MM.1S (cell line): Measurements from ENCODE around the gene DCDC2.

ENCODE experiments used
- DNase-seq: peaks from one replicate; pipeline ENCODE4 v3.0.0-alpha.2; 2015
- H2AFZ ChIP-seq: fragments of 300-600 bp; sonication (generic); 2 replicates; pipeline ENCODE4 v1.6.0; 2016; ENCODE audit warnings: antibody characterized with exemption, low read length
- H3F3A ChIP-seq: fragments of 300-600 bp; sonication (generic); 2 replicates; pipeline ENCODE4 v1.6.1; 2016; ENCODE audit warnings: mild to moderate bottlenecking, antibody characterized with exemption, low read length, moderate library complexity, mixed read lengths; ENCODE audit not compliant: insufficient read depth
- H3K27ac ChIP-seq: fragments of 300-600 bp; sonication (generic); 2 replicates; pipeline ENCODE4 v1.5.1; 2016; ENCODE audit warnings: mild to moderate bottlenecking, low read length
- H3K27me3 ChIP-seq: fragments of 300-600 bp; sonication (generic); replicated peaks from 2 replicates; pipeline ENCODE4 v1.6.0; 2016; ENCODE audit warnings: low read length; ENCODE audit not compliant: insufficient read depth
- H3K36me3 ChIP-seq: fragments of 300-600 bp; sonication (generic); replicated peaks from 2 replicates; pipeline ENCODE4 v1.6.1; 2016; ENCODE audit warnings: mild to moderate bottlenecking, low read length, mixed read lengths; ENCODE audit not compliant: insufficient read depth
- H3K4me1 ChIP-seq: fragments of 300-600 bp; sonication (generic); 2 replicates; pipeline ENCODE4 v1.6.1; 2016; ENCODE audit warnings: low read length, mixed read lengths
- H3K4me2 ChIP-seq: fragments of 300-600 bp; sonication (generic); 2 replicates; pipeline ENCODE4 v1.6.0; 2016; ENCODE audit warnings: low read depth, low read length
- H3K4me3 ChIP-seq: fragments of 300-600 bp; sonication (generic); 2 replicates; pipeline ENCODE4 v1.5.1; 2016; ENCODE audit warnings: low read length, mixed read lengths
- H3K79me2 ChIP-seq: fragments of 300-600 bp; sonication (generic); 2 replicates; pipeline ENCODE4 v1.6.1; 2016; ENCODE audit warnings: mixed run types, low read length, mixed read lengths
- H3K9ac ChIP-seq: fragments of 300-600 bp; sonication (generic); 2 replicates; pipeline ENCODE4 v1.6.1; 2016; ENCODE audit warnings: low read length, mixed read lengths
- H3K9me2 ChIP-seq: fragments of 300-600 bp; sonication (generic); replicated peaks from 2 replicates; pipeline ENCODE4 v1.6.1; 2016; ENCODE audit warnings: mild to moderate bottlenecking, low read length, mixed read lengths; ENCODE audit not compliant: insufficient read depth
- H3K9me3 ChIP-seq: fragments of 300-600 bp; sonication (generic); replicated peaks from 2 replicates; pipeline ENCODE4 v1.6.1; 2016; ENCODE audit warnings: mild to moderate bottlenecking, low read length, mixed read lengths; ENCODE audit not compliant: insufficient read depth
- H4K20me1 ChIP-seq: fragments of 300-600 bp; sonication (generic); 2 replicates; pipeline ENCODE4 v1.6.1; 2016; ENCODE audit warnings: mild to moderate bottlenecking, low read length, moderate library complexity, mixed read lengths; ENCODE audit not compliant: insufficient read depth
- CTCF ChIP-seq: fragments of 300-600 bp; sonication (generic); IDR thresholded peaks from 2 replicates; pipeline ENCODE4 v1.5.1; 2016; ENCODE audit warnings: antibody characterized with exemption, low read length, mixed read lengths
- EZH2 ChIP-seq: fragments of 300-600 bp; sonication (generic); optimal IDR thresholded peaks from 2 replicates; pipeline ENCODE3; 2017; ENCODE audit warnings: low read depth, mild to moderate bottlenecking, antibody characterized with exemption, low read length, mixed read lengths
- EZH2phosphoT487 ChIP-seq: fragments of 300-600 bp; sonication (generic); IDR thresholded peaks from 2 replicates; pipeline ENCODE4 v1.6.1; 2018; ENCODE audit warnings: antibody characterized with exemption, low read length

Gene DCDC2

GRCh38 chr6:24157886-24158285 lies 200.0 kb downstream of the DCDC2 start:
- H3K4me3 ChIP-seq = no peak overlapping the region
- no peak overlapping the region for H2AFZ ChIP-seq
- no peaks in the 10 kb centered on the region for H4K20me1 ChIP-seq
- H3K4me1 ChIP-seq = no peaks in the 10 kb centered on the region
- H3F3A ChIP-seq = no peaks in the 10 kb centered on the region
- DNase-seq = no peak
- no peak overlapping the region for H3K4me2 ChIP-seq
- no peaks in the 10 kb centered on the region for H3K36me3 ChIP-seq
- no peak for TF ChIP-seq EZH2phosphoT487
- TF ChIP-seq EZH2 = no peak
- TF ChIP-seq CTCF = no peak
- H3K9me3 ChIP-seq = no peaks in the 10 kb centered on the region
- H3K9me2 ChIP-seq = no peaks in the 10 kb centered on the region
- no peaks in the 10 kb centered on the region for H3K27me3 ChIP-seq
- no peak overlapping the region for H3K9ac ChIP-seq
- H3K79me2 ChIP-seq = no peaks in the 10 kb centered on the region
- H3K27ac ChIP-seq = no peak overlapping the region

GRCh38 chr6:24154121-24154520 lies 203.7 kb downstream of the DCDC2 start:
- no peaks in the 10 kb centered on the region for H3K36me3 ChIP-seq
- no peak for TF ChIP-seq EZH2
- no peak for TF ChIP-seq EZH2phosphoT487
- no peak for TF ChIP-seq CTCF
- H3K9me2 ChIP-seq = no peaks in the 10 kb centered on the region
- no peak for DNase-seq
- no peak overlapping the region for H3K27ac ChIP-seq
- H3K4me3 ChIP-seq = no peak overlapping the region
- H3K79me2 ChIP-seq = no peaks in the 10 kb centered on the region
- no peaks in the 10 kb centered on the region for H3F3A ChIP-seq
- H3K9me3 ChIP-seq = no peaks in the 10 kb centered on the region
- H3K27me3 ChIP-seq = no peaks in the 10 kb centered on the region
- H3K4me1 ChIP-seq = no peaks in the 10 kb centered on the region
- no peak overlapping the region for H2AFZ ChIP-seq
- no peak overlapping the region for H3K9ac ChIP-seq
- no peaks in the 10 kb centered on the region for H4K20me1 ChIP-seq
- H3K4me2 ChIP-seq = no peak overlapping the region

GRCh38 chr6:24152014-24152413 lies 205.8 kb downstream of the DCDC2 start:
- Histone ChIP-seq H3K9me2 (no peaks in the 10 kb centered on the region), H3K4me3 (no peak overlapping the region), H3K36me3 (no peaks in the 10 kb centered on the region), H3K4me2 (no peak overlapping the region), H2AFZ (no peak overlapping the region), H3K4me1 (no peaks in the 10 kb centered on the region), H3K9me3 (no peaks in the 10 kb centered on the region), H3K27ac (no peak overlapping the region), H3K9ac (no peak overlapping the region), H3K27me3 (no peaks in the 10 kb centered on the region), H3F3A (no peaks in the 10 kb centered on the region), H3K79me2 (no peaks in the 10 kb centered on the region), H4K20me1 (no peaks in the 10 kb centered on the region)
- no peak for DNase-seq
- TF ChIP-seq EZH2 (no peak), EZH2phosphoT487 (no peak), CTCF (no peak)

- Histone ChIP-seq H3K27ac (no peak overlapping the region), H4K20me1 (no peaks in the 10 kb centered on the region), H3K4me3 (no peak overlapping the region), H3F3A (no peaks in the 10 kb centered on the region), H3K79me2 (no peaks in the 10 kb centered on the region), H2AFZ (no peak overlapping the region), H3K4me1 (no peaks in the 10 kb centered on the region), H3K9ac (no peak overlapping the region), H3K4me2 (no peak overlapping the region), H3K9me2 (no peaks in the 10 kb centered on the region), H3K9me3 (no peaks in the 10 kb centered on the region), H3K27me3 (no peaks in the 10 kb centered on the region), H3K36me3 (no peaks in the 10 kb centered on the region)
- DNase-seq = no peak
- TF ChIP-seq EZH2phosphoT487 (no peak), EZH2 (no peak), CTCF (no peak)
Measured at GRCh38 chr6:24149836-24150235, 208.0 kb downstream of the DCDC2 start.
